Measurements from ENCODE around the gene CLSTN2.

The CLSTN2 gene

DNA sequence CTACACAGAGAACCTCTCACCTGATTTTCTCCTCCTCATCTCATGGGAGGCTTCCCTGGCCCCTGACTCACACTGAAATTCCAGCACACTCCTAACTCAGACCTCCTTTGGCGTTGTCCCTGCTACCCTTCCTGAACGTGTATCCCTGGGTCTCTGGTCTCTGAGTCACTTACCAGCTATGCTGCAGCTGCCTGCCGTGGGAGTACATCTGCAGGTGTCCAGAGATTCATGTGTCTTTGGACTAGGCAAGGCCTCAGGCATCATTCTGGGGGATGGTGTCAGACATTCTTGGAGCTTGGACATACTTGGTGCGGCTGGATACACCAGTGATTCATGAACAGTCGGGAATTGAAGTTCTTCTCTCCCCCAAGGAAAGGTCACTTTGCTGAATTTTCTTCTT lies 594.1 kb downstream of the CLSTN2 start:
- DNase-seq, result no peak

DNA sequence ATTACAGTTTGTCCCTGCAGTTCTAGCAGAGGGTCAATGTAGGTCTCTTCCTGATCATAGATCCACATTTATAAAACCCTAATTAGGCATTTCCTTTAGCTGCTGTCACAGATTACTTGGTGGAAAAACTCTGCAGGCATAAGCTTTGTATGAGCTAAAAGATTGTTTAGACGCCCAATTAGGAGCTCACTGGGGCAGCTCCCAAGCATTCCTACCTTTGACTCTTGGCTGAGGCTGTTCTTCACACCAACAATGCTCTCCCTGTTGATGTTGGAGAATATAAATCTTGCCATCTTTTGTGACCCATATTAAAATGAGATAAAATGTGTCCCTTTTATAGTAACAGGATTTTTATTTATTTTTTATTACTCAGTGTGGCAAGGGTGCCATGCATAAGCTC lies 594.6 kb downstream of the CLSTN2 start:
- DNase-seq, result no peak

DNA sequence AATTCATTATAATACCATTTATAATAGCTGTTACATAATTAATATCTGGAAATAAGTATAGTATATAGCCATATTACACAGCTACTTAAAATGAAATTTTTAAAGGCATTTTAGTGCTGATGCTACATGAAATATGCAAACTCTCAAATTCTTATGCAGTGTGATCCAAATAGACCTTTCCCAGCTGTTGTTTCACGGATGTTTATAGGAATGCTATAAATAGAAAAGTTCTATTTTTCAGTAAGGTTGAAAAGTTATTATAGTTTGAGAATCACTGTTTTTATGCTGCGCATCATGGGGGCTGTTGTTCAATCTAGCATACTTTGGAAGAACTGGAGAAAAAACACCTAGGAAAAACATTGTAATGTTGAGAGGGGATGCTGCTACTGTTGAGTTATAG lies 595.1 kb downstream of the CLSTN2 start:
- no peak for DNase-seq

DNA sequence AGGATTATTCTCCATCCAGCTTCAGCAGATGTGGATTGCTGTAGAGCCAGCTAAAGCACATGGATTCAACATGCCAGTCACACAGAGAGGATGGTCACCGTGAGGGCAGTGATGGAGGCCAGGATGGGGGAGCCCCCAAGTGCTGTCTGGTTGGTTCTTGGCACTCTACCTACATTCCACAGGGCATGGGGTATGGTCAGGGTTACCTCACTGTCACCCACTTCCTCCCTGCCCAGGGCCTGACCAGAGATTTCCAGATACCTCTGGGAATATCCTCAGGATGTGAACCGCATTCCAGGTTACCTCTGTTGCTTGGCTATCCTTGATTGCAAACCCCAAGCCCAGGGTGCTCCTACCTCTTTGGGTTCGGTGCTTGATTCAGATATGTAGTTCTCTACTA lies 595.6 kb downstream of the CLSTN2 start:
- no peak for DNase-seq

DNA sequence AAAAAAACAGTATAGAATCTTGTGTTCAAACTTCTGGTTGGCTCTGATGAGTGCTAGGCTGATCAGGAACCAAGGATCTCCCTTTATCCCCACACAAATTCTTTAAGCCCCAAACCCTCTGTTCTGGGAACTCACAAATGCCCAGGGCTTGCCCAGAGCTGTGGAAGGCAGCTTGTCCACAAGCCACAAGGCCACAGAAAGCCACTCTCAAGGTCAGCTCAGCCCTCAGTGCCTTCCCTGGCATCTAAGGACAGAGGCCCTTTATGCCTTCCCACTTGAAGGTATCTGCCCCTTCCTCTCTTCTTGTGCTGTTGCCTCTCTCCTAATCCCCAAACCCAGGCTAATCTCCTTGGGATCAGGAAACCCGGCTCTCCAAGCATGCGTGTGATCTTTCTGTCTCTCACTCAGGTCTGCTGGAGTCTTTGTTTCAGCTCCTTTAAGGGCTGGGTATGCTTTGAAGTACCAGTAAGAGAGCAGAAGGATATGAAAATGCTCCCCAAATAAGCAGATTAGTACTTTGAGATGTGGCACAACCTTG lies 597.9 kb downstream of the CLSTN2 start:
- DNase-seq, result no peak

DNA sequence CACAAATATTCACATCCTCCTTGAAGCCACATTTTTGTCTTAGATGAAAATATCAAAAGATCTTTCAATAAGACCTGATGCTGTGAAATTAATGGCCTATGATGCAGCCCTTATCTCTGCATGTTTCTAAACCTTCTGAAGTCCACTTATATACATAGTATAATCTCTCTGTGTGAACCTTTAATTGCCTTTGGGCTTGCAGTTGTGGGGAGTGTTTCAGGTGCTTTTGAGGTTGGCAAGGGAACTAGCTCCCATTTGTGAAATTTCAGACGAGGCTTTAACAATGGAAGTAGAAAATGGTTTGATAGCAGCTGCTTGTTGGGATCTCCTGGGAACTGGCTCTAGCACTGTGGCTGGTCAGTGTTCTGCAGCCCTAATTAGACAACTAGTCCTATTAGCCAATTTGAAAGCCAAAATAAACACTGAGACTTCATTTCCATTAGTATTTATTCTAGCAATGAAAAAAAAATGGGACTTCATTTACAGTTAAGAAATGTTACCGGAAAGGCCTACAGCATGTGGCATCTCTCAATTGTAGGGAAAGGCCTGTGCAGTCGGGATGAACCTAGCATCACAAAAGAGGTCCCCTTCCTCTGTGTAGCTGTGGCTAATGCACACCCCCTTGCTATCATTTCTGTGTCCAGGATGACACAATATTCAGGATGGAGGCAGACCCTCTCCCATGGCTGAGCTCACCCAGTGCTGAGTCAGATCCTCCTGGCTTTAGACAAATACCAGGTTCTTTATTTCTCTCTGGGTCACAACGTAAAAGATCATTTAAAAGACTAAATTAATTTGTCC lies 602.1 kb downstream of the CLSTN2 start:
- no peak for DNase-seq

DNA sequence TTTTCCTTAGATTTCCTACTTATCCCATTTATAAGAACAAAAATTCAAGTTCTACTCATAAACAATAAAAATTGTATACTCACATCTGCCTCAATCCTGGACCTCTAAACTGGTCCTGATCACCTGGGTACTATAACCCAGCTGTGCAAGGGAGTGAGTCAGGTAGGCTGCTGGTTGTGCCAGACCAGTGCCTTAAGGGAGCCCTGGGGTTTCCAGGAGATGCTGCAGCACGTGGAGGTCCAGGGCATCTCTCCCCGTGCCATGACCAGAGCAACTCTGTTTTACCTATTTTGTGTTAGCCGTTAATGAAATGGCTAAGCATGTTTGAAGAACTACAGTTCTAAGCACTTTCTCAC lies 602.7 kb downstream of the CLSTN2 start:
- no peak for DNase-seq

DNA sequence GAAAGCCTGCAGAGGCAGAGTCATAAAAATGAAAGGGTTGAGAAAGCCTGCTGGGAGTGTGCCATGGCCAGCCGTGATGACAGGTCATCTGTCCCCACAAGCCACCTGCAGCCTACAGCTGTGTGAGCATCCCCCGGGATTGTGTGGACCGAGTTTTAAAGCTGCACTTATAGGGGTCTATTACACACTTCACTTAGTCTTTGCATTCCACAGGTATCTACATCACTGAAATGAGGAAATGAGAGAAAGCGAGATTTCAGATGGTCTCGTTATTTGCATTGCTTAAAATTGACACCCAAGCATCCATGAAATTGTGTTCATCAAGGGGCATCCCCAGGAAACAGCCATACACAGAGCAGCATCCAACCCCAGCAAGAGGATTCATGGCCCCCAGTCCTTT lies 605.3 kb downstream of the CLSTN2 start:
- DNase-seq, result no peak

DNA sequence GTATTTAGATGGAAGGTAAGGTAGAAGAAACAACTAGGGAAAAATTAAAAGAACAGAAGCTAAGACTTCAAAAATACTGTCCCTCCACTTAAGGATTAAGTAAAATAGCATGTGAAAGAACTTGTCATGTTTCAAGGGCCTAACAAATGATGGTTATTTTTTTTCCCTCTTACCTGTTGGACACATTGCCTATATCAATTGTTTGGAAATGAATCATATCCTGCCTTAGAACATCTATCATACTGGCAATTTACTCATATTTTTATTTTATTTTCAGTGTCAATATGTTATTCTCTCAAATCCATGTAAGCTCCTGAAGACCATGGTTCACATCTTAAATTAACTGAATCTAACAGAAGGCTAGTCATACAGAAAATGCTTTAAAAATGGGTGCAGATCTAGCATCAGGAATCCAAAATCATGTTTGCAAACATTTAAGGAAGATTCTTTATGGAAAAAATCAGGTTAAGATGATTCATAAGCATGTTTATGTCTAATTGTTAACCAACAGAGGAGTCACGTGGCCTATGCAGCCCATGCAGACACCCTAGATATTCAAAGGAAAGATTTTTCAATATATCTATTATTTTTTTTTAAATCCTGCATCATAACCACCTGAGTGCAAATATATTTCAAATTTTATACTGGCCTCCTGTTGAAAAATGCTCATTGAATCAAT lies 607.1 kb downstream of the CLSTN2 start:
- no peak for DNase-seq

DNA sequence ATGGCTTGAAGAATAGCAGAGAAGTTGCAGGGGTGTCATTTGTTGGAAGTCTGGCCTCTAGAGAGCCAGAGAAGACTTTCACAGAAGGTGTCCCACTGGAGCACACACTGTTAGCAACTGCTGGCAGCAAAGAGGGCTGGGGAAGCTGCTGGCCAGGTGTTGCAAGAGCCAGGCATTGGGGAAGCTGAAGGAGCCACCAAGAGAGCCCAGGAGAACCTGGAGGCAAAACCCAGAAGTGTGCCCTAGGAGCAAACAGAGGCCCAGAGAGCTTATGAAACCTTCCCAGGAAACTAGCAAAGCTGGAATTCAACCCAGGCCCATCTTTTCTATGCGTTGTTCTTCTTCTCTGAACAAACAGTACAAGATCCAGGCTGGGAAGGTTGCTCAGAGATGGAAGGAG lies 610.2 kb downstream of the CLSTN2 start:
- DNase-seq, result no peak

DNA sequence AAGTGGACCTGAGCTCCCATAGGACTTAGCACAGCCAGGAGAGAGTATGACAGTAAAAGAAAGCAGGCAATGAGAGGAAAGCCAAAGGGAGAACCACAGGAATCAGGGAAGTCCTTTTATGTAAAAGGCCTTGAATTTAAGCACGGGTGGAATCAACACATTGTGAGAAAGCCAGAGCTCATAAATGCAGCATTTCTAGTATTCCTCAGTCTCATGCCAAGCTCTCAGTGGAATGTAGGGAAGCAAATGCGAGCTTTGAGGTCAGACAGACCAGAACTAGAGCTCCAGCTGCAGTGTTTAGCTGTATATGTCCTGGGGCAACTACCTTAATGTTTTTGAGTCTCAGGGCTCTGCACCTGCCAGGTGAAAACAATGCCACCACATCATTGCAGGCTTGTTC lies 610.8 kb downstream of the CLSTN2 start:
- no peak for DNase-seq

DNA sequence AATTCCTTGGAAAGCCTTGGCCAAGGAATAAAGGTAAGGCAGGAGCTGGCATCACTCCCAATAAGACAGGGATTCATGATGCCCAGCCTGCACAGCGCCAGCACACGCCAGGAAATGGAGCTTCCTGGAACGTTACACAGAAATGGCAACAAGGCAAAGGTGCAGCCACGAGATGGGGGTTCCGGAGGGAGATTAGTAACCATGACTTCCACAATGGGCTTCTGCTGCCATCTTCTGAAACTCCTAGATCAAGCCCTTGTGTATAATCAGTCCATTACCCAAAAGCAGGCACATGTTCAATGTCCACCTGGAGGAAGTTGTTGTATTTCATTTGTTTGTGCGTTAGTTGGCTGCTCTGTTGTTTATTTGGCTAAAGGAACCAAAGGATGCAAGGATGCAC lies 611.7 kb downstream of the CLSTN2 start:
- peak; percentile 34 for DNase-seq

DNA sequence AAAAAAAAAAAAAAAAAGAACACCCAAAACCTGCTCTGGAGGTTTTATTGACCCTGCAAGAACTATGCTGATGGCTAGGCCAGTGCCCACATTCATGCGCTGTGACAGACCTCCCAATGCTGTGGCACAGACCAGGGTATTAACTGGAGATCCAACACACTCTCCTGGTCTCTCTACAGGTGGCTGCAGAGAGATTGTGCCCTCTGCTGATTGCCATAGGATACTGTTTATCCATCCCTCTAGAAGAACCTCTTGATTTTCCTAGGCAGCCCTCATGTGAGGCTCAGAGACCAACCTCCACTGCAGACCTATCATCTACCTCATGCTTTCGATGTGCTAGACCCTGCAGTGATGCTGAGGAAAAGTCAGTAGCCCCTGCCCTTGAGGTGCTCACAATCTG lies 617.4 kb downstream of the CLSTN2 start:
- DNase-seq, result no peak

DNA sequence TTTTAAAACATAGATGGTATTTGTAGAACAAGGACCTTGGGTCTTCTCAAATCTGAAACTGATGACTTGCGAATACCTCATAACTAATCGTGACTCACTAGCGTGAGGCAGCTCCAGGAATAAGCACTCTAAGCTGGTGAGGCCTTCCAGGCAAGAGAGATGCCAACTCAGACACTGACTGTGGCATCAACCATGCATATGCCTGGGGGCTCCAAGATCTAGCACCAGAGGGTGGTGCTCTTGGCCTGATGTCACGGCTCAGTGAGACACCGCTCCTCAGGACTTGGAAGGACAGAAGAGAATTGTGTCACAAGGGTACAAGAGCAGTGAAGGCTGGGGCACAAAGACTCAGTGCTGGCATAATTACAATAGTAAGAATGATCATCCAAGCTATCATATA lies 617.9 kb downstream of the CLSTN2 start:
- no peak for DNase-seq

DNA sequence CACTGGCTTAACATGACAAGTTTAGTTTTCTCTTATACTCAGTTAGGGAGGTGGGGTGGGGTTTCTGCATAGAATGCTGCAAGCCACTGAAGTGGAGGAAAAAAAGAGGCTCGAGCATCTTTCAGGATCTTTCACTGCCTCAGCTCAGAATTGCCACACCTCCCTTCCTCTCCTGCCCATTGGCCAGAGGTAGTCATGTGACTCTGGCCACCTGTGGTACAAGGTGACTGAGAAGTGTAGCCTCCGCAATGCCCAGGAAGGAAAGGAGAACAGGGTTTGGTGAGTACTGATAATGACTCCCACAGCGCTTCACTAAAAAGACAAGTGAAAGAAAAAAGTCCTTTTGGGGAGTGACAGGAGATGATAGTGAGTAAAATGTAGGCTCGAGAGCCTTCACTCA lies 618.6 kb downstream of the CLSTN2 start:
- no peak for DNase-seq

DNA sequence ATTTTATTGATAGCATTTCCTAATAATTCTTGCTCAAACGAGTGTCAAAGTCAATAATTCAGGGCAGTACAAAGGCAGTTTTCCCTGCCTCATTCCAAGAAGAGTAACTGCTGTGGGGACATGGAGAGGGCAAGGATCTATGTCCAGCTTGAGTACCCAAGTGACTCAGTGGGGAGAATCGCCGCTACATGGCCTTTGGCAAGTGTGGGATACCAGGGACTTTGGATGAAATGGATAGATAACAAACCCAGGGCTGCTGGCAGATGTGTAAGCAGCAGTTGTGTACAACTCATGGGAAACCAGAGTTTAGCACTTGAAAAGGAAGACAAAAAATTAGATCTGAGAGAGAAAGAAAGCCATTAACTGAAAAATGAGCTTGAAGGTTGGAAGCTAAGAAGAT lies 620.7 kb downstream of the CLSTN2 start:
- no peak for DNase-seq

DNA sequence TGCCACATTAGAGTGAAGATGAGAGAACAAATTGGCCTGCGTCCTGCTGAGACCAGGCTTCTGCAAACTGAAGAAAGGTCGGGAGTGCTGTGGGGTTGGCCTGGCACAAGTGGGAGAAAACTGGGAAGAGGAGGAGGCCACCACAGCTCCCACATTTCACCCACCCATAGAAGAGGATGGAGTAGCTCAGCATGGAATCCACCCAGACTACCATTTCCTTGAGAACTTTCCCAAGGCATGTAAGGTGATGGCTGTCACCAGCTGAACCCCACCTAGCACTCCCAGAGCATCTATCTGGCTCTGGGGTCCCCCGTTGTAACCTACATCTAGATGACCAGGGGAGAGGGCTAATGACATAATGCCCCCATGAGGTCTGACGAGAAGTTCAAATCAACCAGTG lies 622.5 kb downstream of the CLSTN2 start:
- DNase-seq, result no peak

DNA sequence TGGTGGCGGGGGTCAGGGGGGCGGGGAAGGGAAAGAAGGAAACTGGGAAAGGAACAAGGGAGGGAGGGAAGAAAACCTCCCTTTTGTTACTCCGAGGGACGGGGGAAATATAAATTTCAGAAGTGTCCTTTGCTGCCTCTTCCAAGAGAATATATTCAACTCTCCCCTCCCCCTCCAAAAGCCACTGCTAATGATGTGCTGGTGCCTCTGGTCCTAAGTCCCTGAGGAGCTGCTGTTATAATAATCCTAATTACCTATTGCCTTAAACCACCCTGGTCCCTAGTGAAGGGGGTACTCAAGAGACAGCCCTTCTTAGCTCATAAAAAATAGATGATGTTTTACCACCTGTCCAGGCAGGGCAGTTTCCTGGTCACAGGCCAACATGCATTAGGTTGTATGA lies 624.6 kb downstream of the CLSTN2 start:
- DNase-seq, result peak; percentile 40

DNA sequence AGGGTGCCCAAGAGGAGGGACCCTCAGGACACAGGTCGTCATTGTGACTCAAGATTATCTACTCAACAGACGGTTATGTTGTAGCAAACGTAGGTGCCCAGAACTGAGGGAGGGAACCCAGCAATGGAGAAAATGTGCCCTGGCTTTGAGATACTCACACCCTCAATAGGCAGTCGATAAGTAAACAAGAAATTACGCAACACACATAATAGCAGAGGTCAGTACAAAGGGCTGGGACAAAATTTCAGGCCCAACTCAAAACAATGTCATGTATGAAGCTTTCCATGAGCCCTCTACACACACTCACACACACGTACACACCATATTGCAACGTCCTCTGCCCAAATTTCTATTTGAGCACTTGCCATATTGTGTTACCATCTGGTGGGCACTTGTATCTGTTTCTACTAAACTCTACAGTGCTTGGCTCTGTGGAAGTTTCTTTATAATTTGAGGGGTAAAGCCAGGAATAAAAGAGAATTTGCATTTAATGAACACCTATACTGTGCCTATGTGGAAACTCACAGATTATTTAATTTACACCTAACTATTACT lies 628.3 kb downstream of the CLSTN2 start:
- DNase-seq, result no peak

DNA sequence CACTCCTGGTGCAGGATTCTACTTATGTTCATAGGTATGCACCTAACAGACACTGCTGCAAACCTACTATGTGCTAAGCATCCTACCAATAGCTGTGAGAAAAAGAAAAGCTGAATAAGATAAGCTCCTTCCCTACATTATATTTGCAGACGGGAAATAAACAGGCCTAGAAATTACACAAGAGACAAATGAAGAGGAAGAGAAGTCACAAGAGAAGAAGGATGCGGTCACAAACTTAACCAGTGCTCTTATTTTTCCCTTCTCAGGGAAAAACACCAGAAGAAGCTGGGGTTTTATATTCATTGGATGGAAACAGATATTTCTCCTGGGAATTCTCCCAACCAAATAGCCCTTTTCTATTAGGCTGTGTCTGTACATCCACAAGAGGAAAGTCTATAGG lies 633.1 kb downstream of the CLSTN2 start:
- DNase-seq, result no peak

DNA sequence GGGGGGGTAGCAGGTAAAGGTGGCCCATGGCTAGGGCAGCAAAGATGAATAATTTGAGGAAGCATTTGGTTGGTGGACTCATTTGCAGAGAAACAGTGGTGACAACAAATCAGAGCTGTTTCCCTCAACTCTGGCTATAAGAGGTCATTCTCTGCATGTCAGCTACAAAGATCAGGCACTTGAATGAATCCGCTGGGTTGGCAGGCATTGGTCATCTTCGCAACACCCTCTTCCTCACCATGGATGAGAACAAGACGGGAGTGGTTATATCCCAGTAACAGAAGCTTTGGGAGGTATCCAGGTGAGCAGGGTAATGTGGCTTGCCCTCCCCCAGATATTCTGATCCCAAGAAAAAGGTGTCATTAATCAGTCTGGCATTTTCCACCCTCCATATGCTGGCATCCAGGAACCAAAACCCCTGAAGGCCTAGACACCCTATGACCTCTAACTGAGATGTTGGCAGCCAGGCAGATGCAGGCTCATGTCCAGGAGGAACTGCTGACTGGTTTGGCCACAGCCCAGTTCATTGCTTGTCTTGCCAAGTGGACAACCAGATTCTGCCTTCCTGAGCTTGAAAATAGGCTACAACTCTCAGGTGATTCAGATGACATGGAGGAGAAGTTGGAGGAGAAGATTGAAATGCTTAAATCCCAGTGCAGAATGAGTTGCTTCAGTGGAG lies 634.0 kb downstream of the CLSTN2 start:
- DNase-seq, result peak; percentile 11

DNA sequence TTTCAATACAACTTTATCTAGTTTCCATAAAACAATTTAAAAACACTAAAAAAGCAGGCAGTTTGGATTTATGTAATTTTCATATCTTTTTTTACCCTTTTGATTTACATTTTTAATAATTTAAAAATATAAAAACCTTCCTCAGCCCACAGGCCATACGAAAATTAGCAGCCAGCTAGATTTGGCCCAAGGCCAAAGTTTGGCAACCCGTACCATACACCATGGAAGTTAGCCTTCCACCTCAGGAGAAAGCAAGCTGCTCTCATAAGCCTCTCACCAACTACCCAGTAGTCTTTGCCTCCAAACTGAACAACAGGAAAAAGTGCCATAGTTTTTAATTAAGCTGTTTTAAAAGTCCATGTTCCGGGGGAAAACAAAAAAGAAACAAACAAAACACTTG lies 635.6 kb downstream of the CLSTN2 start:
- DNase-seq, result no peak

DNA sequence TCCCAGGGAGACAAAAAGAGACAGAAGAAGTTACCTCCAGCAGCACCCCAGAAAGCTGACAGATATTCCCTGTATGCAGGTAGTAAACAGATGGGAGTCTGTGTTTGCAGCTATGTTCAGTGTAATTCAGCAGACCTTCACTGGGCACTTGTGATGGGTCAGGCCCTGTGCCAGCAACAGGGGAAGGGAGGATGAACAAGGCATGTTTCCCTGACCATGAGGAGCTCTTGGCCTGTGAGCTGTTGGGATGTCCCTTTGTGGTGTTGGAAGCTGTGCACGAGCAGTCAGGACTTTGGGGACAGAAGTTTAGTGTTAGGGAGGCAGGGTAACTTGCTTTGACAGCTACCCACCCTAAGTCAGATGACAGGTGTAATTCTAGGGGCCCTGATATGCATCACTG lies 636.9 kb downstream of the CLSTN2 start:
- no peak for DNase-seq

DNA sequence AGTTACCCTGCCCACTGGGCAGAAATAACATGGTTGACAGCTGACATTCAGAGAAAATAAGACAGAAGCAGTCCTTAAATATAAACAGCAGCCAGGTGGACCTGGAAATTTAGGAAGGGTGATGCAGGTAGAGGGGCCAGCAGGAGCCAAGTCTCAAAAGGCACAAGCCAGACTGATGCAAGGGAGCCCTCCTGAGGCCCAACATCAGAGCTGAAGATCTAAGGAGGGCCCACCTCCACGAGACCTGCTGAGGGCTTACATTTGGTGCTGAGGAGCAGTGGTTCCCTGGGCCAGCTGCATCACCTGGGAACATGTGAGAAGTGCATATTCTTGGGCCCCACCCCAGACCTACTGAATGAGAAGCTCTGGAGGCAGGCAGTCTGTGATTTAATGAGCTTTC lies 637.3 kb downstream of the CLSTN2 start:
- DNase-seq, result no peak
